Suprapubic skin (tissue), 4 donors: ENCODE measurements around the gene KHDRBS2. TPM values are rescaled to one million over a fixed set of nuclear protein-coding genes. Genes with fewer than 3 reads are reported as not detected.

Experiments
- DNase-seq, 2 donors: peaks; one replicate each; pipeline ENCODE4 v3.0.0-alpha.2; 2019; ENCODE audit warnings: low spot score in 2 of 2
- H3K27ac ChIP-seq: fragments of 200-600 bp; sonication (generic); one replicate; pipeline ENCODE4 v1.5.1; 2019
- H3K27me3 ChIP-seq: fragments of 200-600 bp; sonication (generic); one replicate; pipeline ENCODE4 v1.5.1; 2019
- H3K36me3 ChIP-seq: fragments of 200-600 bp; sonication (generic); one replicate; pipeline ENCODE4 v1.5.1; 2019
- H3K4me1 ChIP-seq: fragments of 200-600 bp; sonication (generic); one replicate; pipeline ENCODE4 v1.5.1; 2019
- H3K4me3 ChIP-seq: fragments of 200-600 bp; sonication (generic); one replicate; pipeline ENCODE4 v1.5.1; 2019; ENCODE audit warnings: mild to moderate bottlenecking
- H3K9me3 ChIP-seq: fragments of 200-600 bp; sonication (generic); one replicate; pipeline ENCODE4 v1.5.1; 2019
- EP300 ChIP-seq: sonication (generic); formaldehyde crosslinking; IDR thresholded peaks from one replicate; pipeline ENCODE4 v1.6.1; 2017; ENCODE audit warnings: antibody characterized with exemption
- POLR2A ChIP-seq, 2 donors: fragments of 450-650 bp; IDR thresholded peaks; one replicate each; pipeline ENCODE4 v1.6.1; 2017; ENCODE audit warnings: antibody characterized with exemption in 2 of 2, mild to moderate bottlenecking in 2 of 2, moderate library complexity in 2 of 2
- POLR2AphosphoS5 ChIP-seq, 3 donors: sonication (generic); formaldehyde crosslinking; IDR thresholded peaks; one replicate each; pipeline ENCODE4 v1.6.1; 2017; ENCODE audit warnings: antibody characterized with exemption in 3 of 3
- WGBS: methylation state at CpG from one replicate; pipeline ENCODE4 v1.1.5; 2018; 5-methylcytosine and 5-hydroxymethylcytosine counted together
- total RNA-seq, 4 donors: library from RNA; depleted of rRNA; stranded (reverse); fragments of >200 nt; gene quantifications; one replicate each; pipeline ENCODE4 v1.1.0, GENCODE V29; 2016
- TF ChIP-seq, protein P1 (sequence below), 2 donors: fragments of 200-600 bp in 1 of 2; fragments of 450-650 bp in 1 of 2; sonication (generic) in 1 of 2; IDR thresholded peaks; one replicate each; pipeline ENCODE4 v1.5.1; 2016 to 2019; ENCODE audit warnings: antibody characterized with exemption in 2 of 2, mild to moderate bottlenecking in 1 of 2, moderate library complexity in 1 of 2

Gene KHDRBS2
- total RNA-seq, 4 donors from 2014 or later: not detected

DNA sequence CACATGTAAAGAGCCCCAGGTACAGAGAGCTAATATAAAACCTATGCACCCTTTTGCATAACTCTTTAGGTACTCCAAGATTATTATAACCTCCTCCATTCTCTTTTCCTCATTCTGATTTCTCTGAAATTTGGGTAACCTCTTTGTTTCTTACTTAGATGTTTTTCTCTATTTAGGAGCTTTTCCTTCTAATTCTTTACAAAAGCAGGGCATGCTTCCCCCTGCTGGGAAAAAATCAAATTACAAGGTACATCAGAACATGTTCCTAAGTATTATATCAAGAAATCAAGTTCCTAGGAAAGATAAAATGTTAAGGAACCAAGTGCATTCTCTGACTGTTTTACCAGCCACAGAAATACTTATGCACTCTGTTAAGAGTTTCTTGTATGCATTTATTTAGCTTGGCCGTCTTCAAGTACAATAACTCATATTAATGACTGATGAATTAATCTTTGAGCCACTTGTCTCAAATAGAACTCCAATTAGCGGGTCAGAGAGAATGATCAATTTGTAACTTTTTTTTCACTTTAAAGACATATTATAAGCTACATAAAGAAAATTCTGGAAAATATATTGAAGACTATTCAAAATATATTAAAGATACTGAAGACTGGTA, 2.1 kb downstream of the KHDRBS2 start:
- 50% methylated on average over 2 of the region's 2 CpGs for WGBS
- no peak for DNase-seq
- Histone ChIP-seq H3K27ac (no peak overlapping the region), H3K4me3 (no peak overlapping the region), H3K4me1 (peaks cover 14% of the 10 kb centered on the region), H3K9me3 (no peaks in the 10 kb centered on the region), H3K36me3 (no peaks in the 10 kb centered on the region), H3K27me3 (peaks cover 15% of the 10 kb centered on the region)
- TF ChIP-seq POLR2A (IDR thresholded peaks at IDR 0.05): no peak
- TF ChIP-seq, protein P1, sequence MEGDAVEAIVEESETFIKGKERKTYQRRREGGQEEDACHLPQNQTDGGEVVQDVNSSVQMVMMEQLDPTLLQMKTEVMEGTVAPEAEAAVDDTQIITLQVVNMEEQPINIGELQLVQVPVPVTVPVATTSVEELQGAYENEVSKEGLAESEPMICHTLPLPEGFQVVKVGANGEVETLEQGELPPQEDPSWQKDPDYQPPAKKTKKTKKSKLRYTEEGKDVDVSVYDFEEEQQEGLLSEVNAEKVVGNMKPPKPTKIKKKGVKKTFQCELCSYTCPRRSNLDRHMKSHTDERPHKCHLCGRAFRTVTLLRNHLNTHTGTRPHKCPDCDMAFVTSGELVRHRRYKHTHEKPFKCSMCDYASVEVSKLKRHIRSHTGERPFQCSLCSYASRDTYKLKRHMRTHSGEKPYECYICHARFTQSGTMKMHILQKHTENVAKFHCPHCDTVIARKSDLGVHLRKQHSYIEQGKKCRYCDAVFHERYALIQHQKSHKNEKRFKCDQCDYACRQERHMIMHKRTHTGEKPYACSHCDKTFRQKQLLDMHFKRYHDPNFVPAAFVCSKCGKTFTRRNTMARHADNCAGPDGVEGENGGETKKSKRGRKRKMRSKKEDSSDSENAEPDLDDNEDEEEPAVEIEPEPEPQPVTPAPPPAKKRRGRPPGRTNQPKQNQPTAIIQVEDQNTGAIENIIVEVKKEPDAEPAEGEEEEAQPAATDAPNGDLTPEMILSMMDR (IDR thresholded peaks at IDR 0.05): peak in 1 of 2 donors; percentile 29

DNA sequence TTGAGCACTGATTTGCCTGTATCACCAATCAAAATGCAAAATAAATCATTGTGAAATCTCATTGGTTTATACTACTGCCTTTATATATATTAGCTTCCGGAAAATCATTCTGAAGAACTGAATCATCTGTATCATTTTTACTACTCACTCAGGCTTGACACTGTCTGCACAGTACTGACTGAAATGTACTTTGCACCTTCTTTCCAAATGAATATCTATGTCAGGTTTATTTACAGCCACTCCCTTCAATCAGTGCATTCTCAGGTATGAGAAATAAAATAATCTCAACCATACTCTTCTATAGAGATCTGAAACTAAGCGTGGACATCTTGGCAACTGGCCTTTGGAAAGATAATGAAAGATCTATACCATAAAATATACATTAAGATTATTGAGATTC, 2.7 kb downstream of the KHDRBS2 start:
- H3K36me3 ChIP-seq: no peaks in the 10 kb centered on the region
- no peaks in the 10 kb centered on the region for H3K9me3 ChIP-seq
- no peak for TF ChIP-seq POLR2A (IDR thresholded peaks at IDR 0.05)
- TF ChIP-seq, protein P1 (IDR thresholded peaks at IDR 0.05): no peak
- TF ChIP-seq EP300: no peak
- no peak for TF ChIP-seq POLR2AphosphoS5 (IDR thresholded peaks at IDR 0.05)
- H3K27ac ChIP-seq: no peak overlapping the region
- peaks cover 14% of the 10 kb centered on the region for H3K4me1 ChIP-seq
- DNase-seq: no peak
- peaks cover 15% of the 10 kb centered on the region for H3K27me3 ChIP-seq
- no peak overlapping the region for H3K4me3 ChIP-seq
- 55% methylated on average over 2 of the region's 2 CpGs for WGBS

DNA sequence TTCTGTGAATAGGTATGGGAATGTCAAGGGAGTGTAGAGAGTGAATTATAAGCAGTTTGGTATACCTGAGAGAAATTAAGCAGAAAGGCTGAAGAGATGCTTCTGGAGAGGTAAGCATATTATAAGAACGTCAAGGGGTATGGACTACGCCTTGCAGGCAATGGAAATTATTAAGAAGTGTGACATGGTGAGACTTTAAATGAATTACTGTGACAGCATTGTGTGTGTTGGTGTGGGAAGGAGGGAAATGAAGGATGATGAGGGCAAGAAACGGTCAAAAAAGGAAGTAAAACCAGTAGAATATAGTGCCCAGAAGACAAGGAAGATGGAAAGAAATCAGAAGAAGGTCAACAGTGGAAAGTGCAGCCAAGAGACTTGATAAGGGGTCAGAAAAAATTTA, 5.9 kb downstream of the KHDRBS2 start:
- H3K9me3 ChIP-seq: no peaks in the 10 kb centered on the region
- TF ChIP-seq EP300 (no peak), POLR2A (IDR thresholded peaks at IDR 0.05) (no peak), POLR2AphosphoS5 (IDR thresholded peaks at IDR 0.05) (no peak)
- TF ChIP-seq, protein P1 (IDR thresholded peaks at IDR 0.05): no peak
- H3K4me3 ChIP-seq: no peak overlapping the region
- no peaks in the 10 kb centered on the region for H3K27me3 ChIP-seq
- H3K36me3 ChIP-seq: no peaks in the 10 kb centered on the region
- 73% methylated on average over 3 of the region's 3 CpGs for WGBS
- no peaks in the 10 kb centered on the region for H3K4me1 ChIP-seq
- H3K27ac ChIP-seq: no peak overlapping the region
- DNase-seq: no peak

DNA sequence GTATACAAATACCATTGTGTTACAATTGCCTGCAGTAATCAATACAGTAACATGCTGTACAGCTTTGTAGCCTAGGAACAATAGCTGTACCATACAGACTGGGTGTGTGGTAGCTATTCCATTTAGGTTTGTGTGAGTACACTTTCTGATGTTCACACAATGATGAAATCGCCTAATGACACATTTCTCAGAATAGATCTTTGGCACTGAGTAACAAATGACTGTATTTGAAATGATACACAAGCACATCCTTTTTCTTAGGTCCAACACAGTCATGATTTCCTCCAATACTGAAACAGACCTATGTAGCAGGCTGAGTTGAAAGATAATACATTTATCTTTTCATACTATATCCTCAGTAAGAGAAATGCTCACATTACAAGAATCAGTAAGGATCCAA, 13.9 kb downstream of the KHDRBS2 start:
- Histone ChIP-seq H3K4me3 (no peak overlapping the region), H3K36me3 (no peaks in the 10 kb centered on the region), H3K27ac (no peak overlapping the region), H3K9me3 (no peaks in the 10 kb centered on the region), H3K4me1 (no peaks in the 10 kb centered on the region), H3K27me3 (no peaks in the 10 kb centered on the region)
- TF ChIP-seq POLR2AphosphoS5 (IDR thresholded peaks at IDR 0.05) (no peak), POLR2A (IDR thresholded peaks at IDR 0.05) (no peak), EP300 (no peak)
- TF ChIP-seq, protein P1 (IDR thresholded peaks at IDR 0.05): no peak
- DNase-seq: no peak
- WGBS: 83% methylated on average over 1 of the region's 1 CpG

DNA sequence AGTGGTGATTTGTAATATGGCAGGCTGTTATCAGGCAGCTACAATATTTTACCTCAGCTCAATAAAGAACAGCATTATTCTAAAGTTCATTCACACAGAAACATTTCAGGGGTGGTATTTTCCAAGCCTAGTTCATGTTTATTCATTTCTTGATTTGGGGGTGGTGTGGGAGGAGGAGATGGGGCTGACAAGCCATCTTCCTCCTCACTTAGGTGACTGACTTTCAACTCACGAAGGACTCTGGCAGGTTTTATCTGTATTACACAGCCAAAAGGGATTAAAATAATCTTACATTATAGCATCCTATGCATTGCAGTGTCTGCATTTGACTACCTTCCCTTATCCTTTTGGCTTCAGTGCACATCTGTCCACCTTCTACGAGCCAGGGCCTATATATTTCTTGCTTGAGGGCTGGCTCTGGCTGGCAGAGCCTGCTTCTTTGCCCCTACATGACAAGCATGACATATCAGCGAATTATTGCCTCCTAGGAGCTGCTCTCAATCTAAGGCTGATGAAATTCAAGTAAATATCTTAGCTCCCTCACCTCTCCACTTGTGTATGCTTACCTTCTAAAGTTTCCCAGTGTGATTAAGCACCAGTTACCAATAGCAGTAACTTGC, 20.0 kb downstream of the KHDRBS2 start:
- H3K9me3 ChIP-seq: no peaks in the 10 kb centered on the region
- TF ChIP-seq, protein P1 (IDR thresholded peaks at IDR 0.05): no peak
- TF ChIP-seq POLR2A (IDR thresholded peaks at IDR 0.05) (no peak), EP300 (no peak), POLR2AphosphoS5 (IDR thresholded peaks at IDR 0.05) (no peak)
- no peaks in the 10 kb centered on the region for H3K27me3 ChIP-seq
- H3K36me3 ChIP-seq: no peaks in the 10 kb centered on the region
- no peak for DNase-seq
- H3K27ac ChIP-seq: no peak overlapping the region
- H3K4me3 ChIP-seq: no peak overlapping the region
- 44% methylated on average over 3 of the region's 3 CpGs for WGBS
- no peaks in the 10 kb centered on the region for H3K4me1 ChIP-seq
